HG03139 (cell line): ENCODE results near the gene SNX20.

ENCODE experiments used
- ATAC-seq: cut with Tn5 transposase; IDR thresholded peaks from one replicate; pipeline ENCODE4 v1.9.1; 2021; ENCODE audit not compliant: unreplicated experiment

SNX20 gene

GRCh38 chr16:50683689-50684374, 2.7 kb upstream of the SNX20 start:
- ATAC-seq, result peak; percentile 45

- no peak for ATAC-seq
These were observed 587 bp downstream of the SNX20 start for GRCh38 chr16:50680556-50680893.

DNA sequence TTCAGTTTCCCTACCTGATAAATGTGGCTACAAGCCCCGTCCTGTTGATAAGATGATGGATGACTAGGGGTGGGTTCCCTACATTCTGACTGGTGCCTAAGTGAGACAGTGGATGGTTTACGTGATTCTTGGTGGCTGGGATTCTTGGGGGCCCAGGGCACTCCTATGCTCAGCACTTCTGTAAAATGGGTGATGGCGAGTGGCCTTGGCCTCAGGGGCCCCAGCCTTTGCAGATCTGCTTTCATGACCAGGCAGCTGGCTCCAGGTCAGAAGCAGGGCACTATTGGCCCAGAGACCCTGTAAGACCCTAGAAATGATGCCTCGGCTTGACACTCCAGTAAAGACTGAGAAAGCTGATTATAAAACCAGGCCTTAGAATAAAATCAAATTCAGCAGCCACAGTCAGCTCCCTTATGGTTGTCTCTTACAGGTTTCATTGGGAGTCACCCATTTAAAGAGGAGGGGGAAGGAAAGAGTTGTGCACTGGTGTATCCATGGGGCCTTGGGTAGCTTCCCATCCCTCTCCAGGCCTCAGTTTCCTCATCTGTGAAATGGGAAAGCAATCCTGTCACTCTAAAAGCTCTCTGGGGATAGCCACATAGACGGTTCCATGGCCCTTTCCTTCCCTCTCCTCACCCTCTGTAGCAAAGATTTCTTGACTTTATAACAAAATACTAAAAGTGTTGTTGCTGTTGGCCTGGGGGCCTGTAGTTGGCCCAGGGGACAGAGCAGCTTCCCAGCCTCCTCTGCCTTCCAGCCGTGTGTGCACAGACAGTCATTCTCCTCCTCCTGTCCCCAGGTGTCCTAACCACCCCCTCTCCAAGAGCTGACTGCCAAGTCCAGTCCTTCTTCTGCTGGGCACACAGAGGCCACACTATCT, 1.2 kb downstream of the SNX20 start:
- no peak for ATAC-seq

GRCh38 chr16:50679266-50679665, 1.8 kb downstream of the SNX20 start:
- ATAC-seq, result no peak

GRCh38 chr16:50678531-50678930, 2.6 kb downstream of the SNX20 start:
- ATAC-seq, result no peak

- no peak for ATAC-seq
These were observed 3.8 kb downstream of the SNX20 start for GRCh38 chr16:50677351-50677750.

- no peak for ATAC-seq
These were observed 4.4 kb downstream of the SNX20 start for GRCh38 chr16:50676684-50677225.

DNA sequence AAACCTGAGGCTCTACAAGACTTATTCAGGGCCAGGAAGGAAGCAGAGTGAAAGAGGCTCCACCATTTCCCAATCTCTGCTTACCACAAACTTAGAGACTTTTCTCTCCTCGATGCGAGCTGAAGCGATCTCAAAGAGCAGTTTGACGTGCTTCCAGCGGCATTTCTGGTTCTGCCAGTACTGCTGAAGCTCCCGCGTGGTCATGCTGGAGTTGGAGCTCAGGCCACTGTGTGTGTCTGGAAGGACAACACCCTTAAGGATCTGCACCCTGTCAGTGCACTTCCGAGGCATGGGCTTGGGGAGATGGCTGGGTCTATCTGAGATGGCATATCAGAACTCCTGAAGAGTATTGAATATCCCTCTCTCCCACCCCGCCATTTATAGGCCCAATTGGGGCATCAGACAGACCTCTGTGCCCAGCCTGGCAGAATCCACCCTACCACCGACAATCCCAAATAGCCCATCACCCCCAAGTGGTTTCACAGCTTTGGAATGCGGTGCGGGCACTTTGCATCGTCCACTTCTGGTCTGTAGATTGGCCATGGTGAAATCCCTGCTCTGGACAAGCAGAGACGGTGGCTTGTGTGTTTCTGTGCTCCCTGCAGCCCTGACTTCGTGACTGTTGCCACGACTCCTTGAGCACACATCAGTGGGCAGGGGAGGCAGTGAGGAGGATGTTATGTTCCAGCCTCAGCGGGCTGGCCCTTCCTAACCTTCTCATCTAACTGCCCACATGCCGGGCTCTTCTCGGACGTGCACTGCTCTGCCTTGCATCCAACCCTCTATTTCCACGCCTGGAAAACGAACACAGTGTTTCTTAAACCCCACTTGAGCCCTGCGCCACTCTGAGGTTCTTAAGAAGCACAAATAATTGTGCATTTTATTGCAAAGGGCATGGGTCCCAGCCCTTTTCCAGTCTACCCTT, 5.2 kb downstream of the SNX20 start:
- no peak for ATAC-seq

GRCh38 chr16:50674831-50675230, 6.3 kb downstream of the SNX20 start:
- ATAC-seq, result no peak

- no peak for ATAC-seq
These were observed 7.4 kb downstream of the SNX20 start for GRCh38 chr16:50673496-50674275.

GRCh38 chr16:50671644-50672260, 9.4 kb downstream of the SNX20 start:
- no peak for ATAC-seq

DNA sequence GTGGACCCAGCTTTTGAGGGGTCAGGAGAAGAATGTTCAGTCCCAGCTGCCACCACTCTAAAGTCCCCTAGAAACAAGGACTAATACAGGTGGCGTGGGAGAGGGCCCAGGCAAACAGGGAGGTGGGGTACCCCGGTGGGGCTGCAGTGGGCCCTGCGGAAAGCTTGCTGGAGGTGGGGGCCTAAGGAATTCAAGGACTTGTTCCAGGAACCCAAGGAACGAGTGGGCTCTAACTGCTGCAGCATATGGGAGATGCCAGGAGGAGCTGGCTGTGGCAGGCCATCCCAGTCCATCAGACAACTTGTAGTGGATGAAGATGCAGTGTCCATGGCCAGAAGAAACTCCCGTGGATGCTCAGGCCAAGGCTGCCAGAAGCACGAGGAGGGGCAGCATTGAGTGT, 10.6 kb downstream of the SNX20 start:
- ATAC-seq, result no peak

DNA sequence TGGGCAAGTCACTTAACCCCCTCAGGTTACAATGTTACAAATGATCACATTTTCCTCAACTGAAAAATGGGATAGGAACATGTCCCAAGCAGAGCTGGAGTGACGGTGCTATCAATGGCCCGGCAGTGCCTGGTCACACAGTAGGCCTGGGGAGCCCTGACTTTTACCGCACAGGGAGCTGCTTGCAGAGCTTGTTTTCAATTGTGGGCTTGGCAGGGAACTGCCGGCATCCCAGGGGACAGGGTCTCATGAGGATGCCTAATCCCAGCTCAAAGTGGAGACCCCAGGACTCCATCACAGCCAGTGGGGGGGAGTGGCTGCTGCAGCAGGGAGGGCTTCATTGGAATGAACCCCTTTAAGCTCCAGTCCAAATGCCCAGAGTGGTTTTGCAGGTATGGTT, 11.4 kb downstream of the SNX20 start:
- no peak for ATAC-seq

GRCh38 chr16:50668368-50669008, 12.6 kb downstream of the SNX20 start:
- no peak for ATAC-seq

DNA sequence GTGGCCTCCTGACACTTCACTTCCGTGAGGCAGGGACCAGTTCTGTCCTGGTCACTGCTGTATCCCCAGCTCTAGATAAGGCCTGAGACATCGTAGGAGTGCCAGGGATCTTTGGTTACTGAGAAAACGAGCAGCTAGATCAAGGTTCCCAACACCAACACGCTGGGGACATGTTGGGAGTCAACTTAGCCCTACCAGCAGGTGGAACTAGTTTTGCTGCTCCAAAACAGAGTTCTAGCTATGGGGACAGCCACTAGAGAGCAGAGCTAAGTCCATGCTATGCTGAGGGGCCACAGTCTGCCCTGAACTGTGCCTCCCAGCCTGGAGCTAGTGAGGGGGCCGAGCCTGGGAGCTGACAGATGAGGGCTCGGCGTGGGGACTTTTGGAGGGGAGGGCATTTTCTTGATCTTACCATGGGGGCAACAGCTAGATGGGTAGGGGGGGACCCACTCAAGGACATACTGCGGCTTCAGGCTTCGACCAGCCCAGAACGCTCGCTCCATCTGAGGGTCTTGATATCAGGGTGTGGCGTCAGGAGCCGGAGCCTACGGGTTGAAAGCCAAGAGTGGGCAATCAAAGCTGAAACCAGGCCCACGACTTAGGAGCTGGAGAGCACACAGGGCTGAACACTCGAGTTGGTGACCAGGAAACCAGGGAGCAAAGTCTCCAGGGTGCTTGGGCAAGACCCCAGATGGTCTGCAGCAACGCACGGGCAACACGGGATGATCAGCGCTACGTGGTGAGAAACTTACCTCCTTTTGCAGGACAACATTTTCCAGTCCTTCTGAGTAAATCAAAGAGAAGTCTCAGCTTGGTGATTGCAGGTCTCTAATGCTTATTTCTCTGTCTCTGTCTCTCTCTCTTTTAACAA, 13.4 kb downstream of the SNX20 start:
- no peak for ATAC-seq

GRCh38 chr16:50666658-50667496, 14.2 kb downstream of the SNX20 start:
- peak; percentile 86 for ATAC-seq

DNA sequence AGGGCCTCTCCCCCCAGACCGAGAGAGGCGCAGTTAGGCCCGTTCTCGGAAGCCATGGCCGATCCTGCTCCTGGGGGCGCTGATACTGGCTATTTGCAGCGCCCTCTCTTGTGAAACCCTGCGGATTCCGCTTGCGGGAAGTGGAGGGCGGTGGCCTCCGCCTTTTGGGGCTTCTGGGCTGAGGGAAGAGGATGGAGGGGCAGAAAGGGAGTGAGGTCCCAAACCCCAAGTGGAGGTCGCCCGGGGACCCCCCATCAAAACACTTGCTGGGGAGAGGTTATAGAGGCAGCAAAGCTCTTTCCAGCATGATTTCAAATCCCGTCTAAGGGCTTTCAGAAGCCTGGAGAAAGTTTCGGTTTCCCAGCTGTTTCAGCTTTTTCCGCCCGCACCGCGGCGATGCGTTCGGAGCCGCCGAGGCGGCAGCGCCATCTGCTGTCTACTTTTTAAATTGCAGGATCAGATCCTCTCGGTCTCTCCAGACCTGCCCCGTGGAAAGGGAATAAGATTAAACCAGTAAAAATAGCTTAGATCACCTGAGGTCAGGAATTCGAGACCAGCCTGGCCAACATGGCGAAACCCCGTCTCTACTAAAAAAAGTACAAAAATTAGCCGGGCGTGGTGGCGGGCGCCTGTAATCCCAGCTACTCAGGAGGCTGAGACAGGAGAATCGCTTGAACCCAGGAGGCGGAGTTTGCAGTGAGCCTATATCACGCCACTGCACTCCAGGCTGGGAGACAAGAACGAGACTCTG, 15.8 kb downstream of the SNX20 start:
- ATAC-seq, result no peak
